NCI-H1694 treated with DMSO at 0.1 percent for 48 hours (cell line): ENCODE data around the gene NLGN2.

Experiments
- DNase-seq: peaks from one replicate; lab custom pipeline; 2025; lab: John Stamatoyannopoulos, UW

Gene NLGN2

GRCh38 chr17:7414837-7415236, 7.2 kb downstream of the NLGN2 start:
- no peak for DNase-seq

- DNase-seq, result no peak
Measured at GRCh38 chr17:7415784-7416183, 8.1 kb downstream of the NLGN2 start.

- DNase-seq, result no peak
Measured at GRCh38 chr17:7416323-7416722, 8.7 kb downstream of the NLGN2 start.

GRCh38 chr17:7417056-7417655, 9.5 kb downstream of the NLGN2 start:
- DNase-seq, result no peak

GRCh38 chr17:7418472-7419152, 11.0 kb downstream of the NLGN2 start:
- DNase-seq, result no peak

GRCh38 chr17:7419819-7420610, 12.4 kb downstream of the NLGN2 start, which contains the start of gene SPEM1:
TSS of gene SPEM1 (plus strand) at chr17:7420324. CDS start at chr17:7420385, 61 bp downstream.
- DNase-seq, result no peak

GRCh38 chr17:7421186-7421585, 13.5 kb downstream of the NLGN2 start:
- DNase-seq, result no peak

GRCh38 chr17:7423679-7424078, 16.0 kb downstream of the NLGN2 start:
- no peak for DNase-seq

- DNase-seq, result no peak
Measured at GRCh38 chr17:7425316-7425715, 17.7 kb downstream of the NLGN2 start, which contains the start of gene SPEM2. TSS of gene SPEM2 (plus strand) at chr17:7425616. CDS start at chr17:7425689, 73 bp downstream.

- DNase-seq, result no peak
Measured at GRCh38 chr17:7425756-7426155, 18.1 kb downstream of the NLGN2 start.

GRCh38 chr17:7426203-7426863, 18.7 kb downstream of the NLGN2 start:
- no peak for DNase-seq

GRCh38 chr17:7426896-7427489, 19.3 kb downstream of the NLGN2 start:
- no peak for DNase-seq

- DNase-seq, result no peak
Measured at GRCh38 chr17:7427549-7427948, 19.9 kb downstream of the NLGN2 start.

- DNase-seq, result no peak
Measured at GRCh38 chr17:7428557-7428956, 20.9 kb downstream of the NLGN2 start, which contains the start of gene SPEM3. TSS of gene SPEM3 (plus strand) at chr17:7428857. CDS start at chr17:7428903, 46 bp downstream.

- DNase-seq, result no peak
Measured at GRCh38 chr17:7429722-7430121, 22.1 kb downstream of the NLGN2 start.

- no peak for DNase-seq
Measured at GRCh38 chr17:7431231-7431630, 23.6 kb downstream of the NLGN2 start.

- DNase-seq, result no peak
Measured at GRCh38 chr17:7432296-7432695, 24.7 kb downstream of the NLGN2 start.

GRCh38 chr17:7435676-7436555, 28.3 kb downstream of the NLGN2 start:
- DNase-seq, result peak; percentile 45

GRCh38 chr17:7436556-7437368, 29.1 kb downstream of the NLGN2 start:
- DNase-seq, result peak; percentile 77

- DNase-seq, result no peak
Measured at GRCh38 chr17:7437369-7437863, 29.8 kb downstream of the NLGN2 start.
